ENCODE data around the gene CNIH2. TPM values are rescaled to one million over a fixed set of nuclear protein-coding genes. Genes with fewer than 3 reads are reported as not detected.

Gene CNIH2
- polyA plus RNA-seq, 1 experiment, result 1.2 TPM

- H3K36me3 ChIP-seq (ENCODE audit: control insufficient read depth, insufficient read depth, low read length), result no peaks in the 10 kb centered on the region
- no peak overlapping the region for H3K4me3 ChIP-seq (ENCODE audit: low read depth, low read length)
- ChIA-PET CTCF (interaction anchor here (1.3 to 1.7 kb wide), 3 partner anchors 8 to 14 kb away, joined by 4 to 7 read pairs (median 4); partner anchors contain the start of gene RIN1), POLR2A (no interaction called here)
- no peak for TF ChIP-seq CTCF (IDR thresholded peaks at IDR 0.05; ENCODE audit: insufficient read depth, low read depth, low read length)
- no peaks in the 10 kb centered on the region for H3K27me3 ChIP-seq (ENCODE audit: control insufficient read depth, insufficient read depth, low read length)
- no peak for DNase-seq (ENCODE audit: low read depth)
Measured at GRCh38 chr11:66321606-66322005, 43.6 kb downstream of the CNIH2 start.

- POLR2A ChIA-PET, result no interaction called here
- Histone ChIP-seq H3K36me3 (ENCODE audit: control insufficient read depth, insufficient read depth, low read length) (no peaks in the 10 kb centered on the region), H3K27me3 (ENCODE audit: control insufficient read depth, insufficient read depth, low read length) (no peaks in the 10 kb centered on the region), H3K4me3 (ENCODE audit: low read depth, low read length) (no peak overlapping the region)
- CTCF ChIA-PET, result interaction anchor here (1.7 kb wide), 1 partner anchor 10 kb away, joined by 7 read pairs; no protein-coding TSS in a partner anchor
- TF ChIP-seq CTCF (IDR thresholded peaks at IDR 0.05; ENCODE audit: insufficient read depth, low read depth, low read length), result no peak
- no peak for DNase-seq (ENCODE audit: low read depth)
Measured at GRCh38 chr11:66322732-66323427, 44.9 kb downstream of the CNIH2 start.

- POLR2A ChIA-PET, result no interaction called here
Measured at GRCh38 chr11:66323684-66324083, 45.7 kb downstream of the CNIH2 start.

GRCh38 chr11:66324664-66325063, 46.7 kb downstream of the CNIH2 start:
- no peak for DNase-seq (ENCODE audit: low read depth)
- Histone ChIP-seq H3K27me3 (ENCODE audit: control insufficient read depth, insufficient read depth, low read length) (no peaks in the 10 kb centered on the region), H3K36me3 (ENCODE audit: control insufficient read depth, insufficient read depth, low read length) (no peaks in the 10 kb centered on the region), H3K4me3 (ENCODE audit: low read depth, low read length) (no peak overlapping the region)
- POLR2A ChIA-PET, result interaction anchor here (1.4 kb wide), 1 partner anchor 12 kb away, joined by 6 read pairs; no protein-coding TSS in a partner anchor
- no peak for TF ChIP-seq CTCF (IDR thresholded peaks at IDR 0.05; ENCODE audit: insufficient read depth, low read depth, low read length)
- CTCF ChIA-PET, result interaction anchor here (1.0 to 4.0 kb wide), 3 partner anchors 10 to 64 kb away, joined by 3 to 77 read pairs (median 9); no protein-coding TSS in a partner anchor

More at GRCh38 chr11:66323684-66324083, 45.7 kb downstream of the CNIH2 start:
- H3K4me3 ChIP-seq (ENCODE audit: low read depth, low read length), result no peak overlapping the region
- no peaks in the 10 kb centered on the region for H3K27me3 ChIP-seq (ENCODE audit: control insufficient read depth, insufficient read depth, low read length)
- no peak for TF ChIP-seq CTCF (IDR thresholded peaks at IDR 0.05; ENCODE audit: insufficient read depth, low read depth, low read length)
- CTCF ChIA-PET, result interaction anchor here (4.0 kb wide), 1 partner anchor 10 kb away, joined by 77 read pairs; no protein-coding TSS in a partner anchor
- no peak for DNase-seq (ENCODE audit: low read depth)
- no peaks in the 10 kb centered on the region for H3K36me3 ChIP-seq (ENCODE audit: control insufficient read depth, insufficient read depth, low read length)

- DNase-seq (ENCODE audit: low read depth), result no peak
- no peaks in the 10 kb centered on the region for H3K27me3 ChIP-seq (ENCODE audit: control insufficient read depth, insufficient read depth, low read length)
- no peak overlapping the region for H3K4me3 ChIP-seq (ENCODE audit: low read depth, low read length)
- H3K36me3 ChIP-seq (ENCODE audit: control insufficient read depth, insufficient read depth, low read length), result no peaks in the 10 kb centered on the region
- ChIA-PET POLR2A (interaction anchor here (1.4 kb wide), 1 partner anchor 13 kb away, joined by 6 read pairs; no protein-coding TSS in a partner anchor), CTCF (interaction anchor here (1.0 to 4.0 kb wide), 3 partner anchors 9 to 63 kb away, joined by 3 to 77 read pairs (median 9); no protein-coding TSS in a partner anchor)
- no peak for TF ChIP-seq CTCF (IDR thresholded peaks at IDR 0.05; ENCODE audit: insufficient read depth, low read depth, low read length)
Measured at GRCh38 chr11:66325263-66325671, 47.3 kb downstream of the CNIH2 start.

Data from BJ (cell line).